HG02642 (cell line): ENCODE measurements around the gene RPS6KA5.
A peak's percentile ranks its signal among the peaks of the same experiment; 100 is the strongest.

ENCODE experiments used
- ATAC-seq: cut with Tn5 transposase; IDR thresholded peaks from one replicate; pipeline ENCODE4 v1.9.1; 2021; ENCODE audit warnings: mild to moderate bottlenecking; ENCODE audit not compliant: unreplicated experiment, poor library complexity

The RPS6KA5 gene

GRCh38 chr14:91032248-91032647, 28.2 kb downstream of the RPS6KA5 start:
- no peak for ATAC-seq

- ATAC-seq: no peak
Measured at GRCh38 chr14:91031666-91032065, 28.8 kb downstream of the RPS6KA5 start.

DNA sequence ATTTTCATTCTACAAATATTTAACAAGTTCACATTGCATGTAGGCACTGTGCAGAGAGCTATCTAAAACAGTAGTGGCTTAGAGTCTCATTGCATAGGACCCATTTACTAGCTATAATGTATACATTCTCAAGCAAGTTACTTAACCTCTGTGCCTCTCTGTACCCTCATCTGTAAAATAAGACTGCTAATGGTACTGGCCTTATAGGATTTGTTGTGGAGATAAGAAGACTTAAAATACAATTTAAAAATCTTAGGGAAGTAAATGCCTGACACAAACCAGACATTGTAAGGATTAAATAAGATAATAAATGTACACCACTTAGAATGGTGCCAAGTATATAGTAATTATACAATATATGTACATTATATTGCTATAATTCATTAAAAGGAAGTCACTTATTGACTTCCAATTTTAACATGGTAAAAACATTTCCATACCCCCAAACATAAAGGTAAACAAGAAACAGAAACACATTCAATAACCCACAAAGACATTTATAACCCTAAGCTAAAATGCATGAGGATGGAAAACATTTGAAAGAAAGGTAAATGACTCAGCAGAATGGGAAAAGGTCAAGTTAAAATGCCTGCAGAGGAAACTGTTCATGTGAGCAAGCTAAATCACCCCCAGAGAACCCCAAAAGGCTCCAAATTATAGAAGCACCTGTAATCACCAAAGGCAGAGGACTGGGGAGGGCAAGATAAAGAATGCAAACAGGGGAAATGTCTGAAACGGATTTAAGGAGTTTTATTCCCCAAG, 30.8 kb downstream of the RPS6KA5 start:
- no peak for ATAC-seq

DNA sequence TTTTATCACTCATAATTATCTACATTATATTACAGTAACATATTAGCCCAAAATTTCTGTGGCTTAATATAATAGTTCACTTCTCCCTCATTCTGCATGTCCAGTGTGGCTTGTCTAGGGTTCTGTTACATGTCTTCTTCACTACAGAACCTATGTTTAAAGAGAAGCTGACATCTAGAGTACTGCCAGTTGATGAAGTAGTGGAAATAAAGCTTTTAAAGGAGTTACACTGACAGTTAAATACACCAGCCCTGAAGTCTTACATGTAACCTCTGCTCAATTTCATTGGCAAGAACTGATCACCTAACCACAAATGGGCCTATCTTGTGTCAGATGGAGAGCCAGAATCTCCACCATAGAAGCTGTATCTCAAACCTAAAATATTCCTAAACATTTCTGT, 32.9 kb downstream of the RPS6KA5 start:
- ATAC-seq: no peak

GRCh38 chr14:91022622-91023028, 37.8 kb downstream of the RPS6KA5 start:
- ATAC-seq: peak; percentile 78

GRCh38 chr14:91021991-91022621, 38.3 kb downstream of the RPS6KA5 start:
- ATAC-seq: peak; percentile 51

DNA sequence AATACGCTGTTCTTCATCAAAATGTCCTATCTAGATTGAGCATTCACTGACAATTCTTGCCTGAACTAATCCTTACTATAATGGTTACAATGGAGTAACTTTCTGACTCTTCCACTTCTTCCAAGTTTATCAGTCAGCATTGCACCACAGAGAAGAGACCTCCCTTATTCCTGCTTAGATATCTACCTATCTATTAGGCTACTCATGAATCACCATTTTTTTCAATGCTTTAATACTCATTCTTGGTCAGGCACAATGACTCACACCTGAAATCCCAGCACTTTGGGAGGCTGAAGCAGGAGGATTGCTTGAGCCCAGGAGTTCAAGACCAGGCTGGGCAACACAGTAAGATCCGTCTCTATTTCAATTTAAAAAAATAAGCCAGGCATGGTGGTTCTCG, 39.3 kb downstream of the RPS6KA5 start:
- no peak for ATAC-seq

- ATAC-seq: no peak
Measured at GRCh38 chr14:91019673-91020072, 40.8 kb downstream of the RPS6KA5 start.

DNA sequence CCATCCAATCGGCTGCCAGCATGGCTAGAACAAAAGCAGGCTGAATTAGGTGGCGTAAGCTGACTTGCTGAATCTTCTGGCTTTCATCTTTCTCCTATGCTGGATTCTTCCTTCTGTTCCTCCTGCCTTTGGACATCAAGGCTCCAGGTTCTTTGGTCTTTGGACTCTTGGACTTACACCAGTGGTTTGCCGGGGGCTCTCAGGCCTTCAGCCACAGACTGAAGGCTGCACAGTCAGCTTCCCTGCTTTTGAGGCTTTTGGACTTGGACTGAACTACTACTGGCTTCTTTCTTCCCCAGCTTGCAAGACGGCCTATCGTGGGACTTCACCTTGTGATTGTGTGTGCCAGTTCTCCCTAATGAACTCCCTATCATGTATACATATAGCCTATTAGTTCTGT, 42.0 kb downstream of the RPS6KA5 start:
- ATAC-seq: no peak

DNA sequence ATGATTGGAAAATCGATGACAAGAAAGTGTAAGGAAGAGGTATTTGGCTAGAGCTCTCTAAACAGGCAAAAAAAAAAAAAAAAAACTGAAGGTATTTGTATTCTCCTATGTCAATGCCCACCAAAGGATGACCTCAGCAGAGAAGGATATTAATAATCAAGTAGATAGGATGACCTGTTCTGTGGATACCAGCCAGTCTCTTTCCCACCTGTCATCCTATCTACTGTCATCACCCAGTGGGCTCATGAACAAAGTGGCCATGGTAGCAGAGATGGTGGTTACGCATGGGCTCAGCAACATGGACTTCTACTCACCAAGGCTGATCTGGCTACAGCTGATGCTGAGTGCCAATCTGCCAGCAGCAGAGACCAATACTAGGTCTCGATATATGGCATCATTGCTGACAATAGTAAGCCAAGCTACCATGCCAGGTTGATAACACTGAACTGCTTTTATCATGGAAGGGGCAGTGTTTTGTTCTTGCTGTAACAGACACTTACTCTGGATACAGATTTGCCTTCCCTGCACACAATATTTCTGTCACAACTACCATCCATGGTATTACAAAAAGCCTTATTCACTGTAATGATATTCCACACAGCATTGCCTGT, 43.5 kb downstream of the RPS6KA5 start:
- ATAC-seq: no peak

DNA sequence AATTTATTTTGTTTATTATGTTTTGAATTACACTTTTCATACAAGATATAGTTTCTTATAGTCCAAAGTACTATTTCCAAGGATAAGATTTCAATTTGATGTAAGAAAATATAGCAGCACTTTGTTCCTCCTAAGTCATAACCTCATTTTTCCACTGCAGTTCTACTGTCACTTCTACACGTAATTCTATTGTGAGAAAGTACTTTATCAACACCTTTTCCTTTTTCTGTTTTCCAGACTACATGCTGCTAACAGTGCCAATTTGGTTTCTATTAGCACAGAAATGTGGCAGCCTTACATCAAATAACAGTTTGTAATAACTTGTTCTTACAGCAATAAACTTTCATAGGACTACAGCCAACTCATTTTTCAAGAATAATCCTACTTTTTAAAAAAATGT, 45.0 kb downstream of the RPS6KA5 start:
- ATAC-seq: no peak

- ATAC-seq: no peak
Measured at GRCh38 chr14:91012045-91012444, 48.4 kb downstream of the RPS6KA5 start.

DNA sequence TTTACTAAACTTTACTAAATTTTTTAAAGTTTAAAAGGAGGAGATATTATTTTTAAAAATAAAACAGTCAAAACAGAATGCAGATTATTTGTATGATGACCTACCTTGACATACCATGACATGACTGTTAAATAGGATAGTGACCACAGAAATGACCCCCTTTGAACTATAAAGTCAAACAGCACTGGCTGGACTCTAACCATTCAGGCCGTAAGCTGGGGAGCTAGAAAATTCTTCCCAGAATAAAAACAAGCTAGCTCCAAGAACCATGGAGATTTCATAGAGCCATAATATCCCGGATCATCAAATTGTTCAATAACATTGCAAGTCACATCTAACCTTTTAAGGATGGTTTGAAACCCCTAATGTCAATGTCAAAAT, 50.3 kb downstream of the RPS6KA5 start:
- no peak for ATAC-seq

GRCh38 chr14:91009501-91010152, 50.8 kb downstream of the RPS6KA5 start:
- peak; percentile 88 for ATAC-seq

- ATAC-seq: peak; percentile 19
Measured at GRCh38 chr14:91008759-91009409, 51.6 kb downstream of the RPS6KA5 start.

- no peak for ATAC-seq
Measured at GRCh38 chr14:91005716-91006115, 54.7 kb downstream of the RPS6KA5 start.

- no peak for ATAC-seq
Measured at GRCh38 chr14:91004987-91005386, 55.5 kb downstream of the RPS6KA5 start.

DNA sequence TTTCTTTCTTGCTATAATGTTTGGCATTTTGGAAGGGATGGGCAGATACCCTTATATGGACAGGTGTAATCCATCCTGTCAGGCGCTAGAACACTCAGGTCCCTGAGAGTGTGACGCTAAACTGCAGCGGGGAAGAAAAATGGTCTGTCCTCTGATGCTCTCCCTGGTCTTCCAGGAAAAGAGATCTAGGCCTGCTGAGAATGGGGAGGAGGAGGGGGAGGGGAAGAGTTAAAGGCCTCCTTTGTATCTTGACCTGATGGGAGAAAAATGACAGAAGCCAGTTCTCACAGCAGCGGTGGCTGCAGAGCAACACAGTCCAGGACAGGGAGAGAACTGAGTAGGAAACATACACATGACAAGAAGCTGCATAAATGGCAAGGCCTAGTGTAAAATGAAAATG, 61.1 kb downstream of the RPS6KA5 start:
- no peak for ATAC-seq

DNA sequence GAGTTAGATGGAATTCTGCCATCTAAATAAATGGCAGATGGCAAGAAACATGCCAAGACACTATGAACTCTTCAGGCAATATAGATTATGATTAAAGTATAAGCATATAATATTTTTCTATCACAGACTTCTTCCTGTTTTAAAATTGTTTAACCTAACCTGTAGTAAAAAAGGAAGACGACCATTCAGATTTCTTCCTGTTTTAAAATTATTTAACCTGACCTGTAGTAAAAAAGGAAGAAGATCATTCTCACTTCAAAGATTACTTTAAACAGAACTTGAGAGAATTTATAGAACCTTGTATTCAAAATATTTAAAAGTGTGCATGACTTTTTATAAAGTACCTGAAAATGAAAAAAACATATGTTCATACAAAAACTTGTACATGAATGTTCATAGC, 63.5 kb downstream of the RPS6KA5 start:
- ATAC-seq: no peak

GRCh38 chr14:90995785-90996184, 64.7 kb downstream of the RPS6KA5 start:
- ATAC-seq: no peak

DNA sequence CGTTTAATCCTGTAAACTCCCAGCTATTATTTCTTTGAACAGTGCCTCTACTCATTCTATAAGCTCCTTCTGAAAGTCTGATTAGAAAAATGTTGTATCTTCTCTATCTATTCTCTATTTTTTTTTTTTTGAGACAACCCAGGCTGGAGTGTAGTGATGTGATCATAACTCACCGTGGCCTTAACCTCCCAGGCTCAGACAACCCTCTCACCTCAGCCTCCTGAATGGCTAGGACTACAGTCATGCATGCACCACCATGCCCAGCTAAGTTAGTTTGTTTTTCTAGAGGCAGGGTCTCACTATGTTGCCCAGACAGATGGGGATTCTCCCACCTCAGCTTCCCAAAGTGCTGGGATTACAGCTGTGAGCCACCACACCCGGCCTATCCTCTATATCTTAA, 66.6 kb downstream of the RPS6KA5 start:
- ATAC-seq: no peak
